ENCODE data around the gene CDK4.

The CDK4 gene

DNA sequence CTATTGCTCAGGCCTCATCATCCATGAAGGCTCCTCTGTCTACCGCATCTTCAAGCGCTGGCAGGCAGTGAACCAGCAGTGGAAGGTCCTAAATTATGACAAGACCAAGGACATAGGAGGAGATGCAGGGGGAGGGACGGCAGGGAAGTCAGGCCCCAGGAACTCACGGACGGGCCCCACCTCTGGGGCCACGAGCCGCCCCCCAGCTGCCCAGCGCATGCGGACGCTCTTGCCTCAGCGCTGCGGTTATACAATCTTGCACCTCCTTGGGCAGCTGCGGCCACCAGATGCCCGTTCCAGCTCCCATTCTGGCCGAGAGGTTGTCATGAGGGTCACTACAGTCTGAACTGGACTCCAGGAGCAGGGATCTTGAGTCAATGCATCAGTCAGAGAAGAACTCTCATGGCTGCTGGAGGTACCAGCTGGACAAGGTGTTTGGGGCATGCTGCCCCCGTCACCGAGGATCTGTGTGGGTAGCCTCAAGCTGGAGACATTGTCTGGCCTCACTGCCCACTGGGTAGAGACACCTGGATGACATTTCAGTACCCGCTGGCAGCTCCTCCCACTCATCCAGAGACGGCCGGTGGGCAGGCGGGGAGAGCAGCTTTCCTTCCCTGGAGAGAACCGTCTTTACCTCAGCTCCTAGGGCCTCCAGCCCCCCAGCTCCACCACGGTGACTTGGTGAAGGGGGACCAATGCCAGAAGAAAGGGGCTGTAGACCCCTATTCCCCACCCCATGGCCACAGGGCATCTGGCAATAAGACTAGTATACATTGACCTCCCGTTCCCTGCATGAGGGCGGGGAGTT, 6.6 kb upstream of the CDK4 start:
- no peaks in the 10 kb centered on the region for H3K79me2 ChIP-seq (ENCODE audit: insufficient read depth, low read length)
- H3K4me1 ChIP-seq (ENCODE audit: insufficient read depth, low read length, severe bottlenecking) = peaks cover 22% of the 10 kb centered on the region
- no peaks in the 10 kb centered on the region for H4K20me1 ChIP-seq (ENCODE audit: insufficient read depth, low read length)
- H3K9ac ChIP-seq (ENCODE audit: low read length) = no peak overlapping the region
- peaks cover 3% of the 10 kb centered on the region; the same call in 1 of the 2 replicates for H3K27me3 ChIP-seq (ENCODE audit: insufficient read depth, low read length)
- no peak overlapping the region for H3K4me2 ChIP-seq (ENCODE audit: low read length)
- no peak overlapping the region for H3K4me3 ChIP-seq (ENCODE audit: low read depth, low read length, poor library complexity, severe bottlenecking)
- no peaks in the 10 kb centered on the region for H3K9me2 ChIP-seq (ENCODE audit: low read depth, low read length)
- H3K27ac ChIP-seq (ENCODE audit: low read depth, low read length, poor library complexity, severe bottlenecking) = no peak overlapping the region
- TF ChIP-seq, protein P1, sequence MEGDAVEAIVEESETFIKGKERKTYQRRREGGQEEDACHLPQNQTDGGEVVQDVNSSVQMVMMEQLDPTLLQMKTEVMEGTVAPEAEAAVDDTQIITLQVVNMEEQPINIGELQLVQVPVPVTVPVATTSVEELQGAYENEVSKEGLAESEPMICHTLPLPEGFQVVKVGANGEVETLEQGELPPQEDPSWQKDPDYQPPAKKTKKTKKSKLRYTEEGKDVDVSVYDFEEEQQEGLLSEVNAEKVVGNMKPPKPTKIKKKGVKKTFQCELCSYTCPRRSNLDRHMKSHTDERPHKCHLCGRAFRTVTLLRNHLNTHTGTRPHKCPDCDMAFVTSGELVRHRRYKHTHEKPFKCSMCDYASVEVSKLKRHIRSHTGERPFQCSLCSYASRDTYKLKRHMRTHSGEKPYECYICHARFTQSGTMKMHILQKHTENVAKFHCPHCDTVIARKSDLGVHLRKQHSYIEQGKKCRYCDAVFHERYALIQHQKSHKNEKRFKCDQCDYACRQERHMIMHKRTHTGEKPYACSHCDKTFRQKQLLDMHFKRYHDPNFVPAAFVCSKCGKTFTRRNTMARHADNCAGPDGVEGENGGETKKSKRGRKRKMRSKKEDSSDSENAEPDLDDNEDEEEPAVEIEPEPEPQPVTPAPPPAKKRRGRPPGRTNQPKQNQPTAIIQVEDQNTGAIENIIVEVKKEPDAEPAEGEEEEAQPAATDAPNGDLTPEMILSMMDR (IDR thresholded peaks at IDR 0.05; ENCODE audit: low read length) = no peak
- no peak for TF ChIP-seq EZH2 (IDR thresholded peaks at IDR 0.05; ENCODE audit: borderline replicate concordance, low read length)
- no peaks in the 10 kb centered on the region for H3K9me3 ChIP-seq (ENCODE audit: low read length)
- peaks cover 30% of the 10 kb centered on the region; the same call in 1 of the 2 replicates for H3K36me3 ChIP-seq (ENCODE audit: insufficient read depth, low read length)
- H2AFZ ChIP-seq (ENCODE audit: low read length) = no peak overlapping the region
- H3F3A ChIP-seq (ENCODE audit: insufficient read depth, low read length) = no peaks in the 10 kb centered on the region

- no peak overlapping the region for H2AFZ ChIP-seq (ENCODE audit: low read length)
- no peaks in the 10 kb centered on the region for H3K79me2 ChIP-seq (ENCODE audit: insufficient read depth, low read length)
- H3K4me3 ChIP-seq (ENCODE audit: low read depth, low read length, poor library complexity, severe bottlenecking) = no peak overlapping the region
- no peaks in the 10 kb centered on the region for H3K9me3 ChIP-seq (ENCODE audit: low read length)
- H4K20me1 ChIP-seq (ENCODE audit: insufficient read depth, low read length) = no peaks in the 10 kb centered on the region
- no peak overlapping the region for H3K9ac ChIP-seq (ENCODE audit: low read length)
- no peak overlapping the region for H3K27ac ChIP-seq (ENCODE audit: low read depth, low read length, poor library complexity, severe bottlenecking)
- H3K36me3 ChIP-seq (ENCODE audit: insufficient read depth, low read length) = peaks cover 30% of the 10 kb centered on the region; the same call in 1 of the 2 replicates
- H3K9me2 ChIP-seq (ENCODE audit: low read depth, low read length) = no peaks in the 10 kb centered on the region
- no peaks in the 10 kb centered on the region for H3F3A ChIP-seq (ENCODE audit: insufficient read depth, low read length)
- H3K4me2 ChIP-seq (ENCODE audit: low read length) = no peak overlapping the region
- peaks cover 32% of the 10 kb centered on the region for H3K4me1 ChIP-seq (ENCODE audit: insufficient read depth, low read length, severe bottlenecking)
- H3K27me3 ChIP-seq (ENCODE audit: insufficient read depth, low read length) = no peaks in the 10 kb centered on the region
- no peak for TF ChIP-seq EZH2 (IDR thresholded peaks at IDR 0.05; ENCODE audit: borderline replicate concordance, low read length)
- TF ChIP-seq, protein P1 (IDR thresholded peaks at IDR 0.05; ENCODE audit: low read length) = no peak
These were observed 5.7 kb upstream of the CDK4 start for GRCh38 chr12:57757771-57758170.

- Histone ChIP-seq H3K79me2 (ENCODE audit: insufficient read depth, low read length) (peaks cover 4% of the 10 kb centered on the region), H3K9ac (ENCODE audit: low read length) (peak overlapping the region; percentile 77), H3K4me3 (ENCODE audit: low read depth, low read length, poor library complexity, severe bottlenecking) (peak overlapping the region; percentile 73), H4K20me1 (ENCODE audit: insufficient read depth, low read length) (no peaks in the 10 kb centered on the region), H3K4me2 (ENCODE audit: low read length) (peak overlapping the region; percentile 91), H3K9me3 (ENCODE audit: low read length) (no peaks in the 10 kb centered on the region), H3K9me2 (ENCODE audit: low read depth, low read length) (no peaks in the 10 kb centered on the region), H3K27ac (ENCODE audit: low read depth, low read length, poor library complexity, severe bottlenecking) (peak overlapping the region; percentile 65), H3F3A (ENCODE audit: insufficient read depth, low read length) (no peaks in the 10 kb centered on the region), H3K27me3 (ENCODE audit: insufficient read depth, low read length) (no peaks in the 10 kb centered on the region), H2AFZ (ENCODE audit: low read length) (no peak overlapping the region), H3K4me1 (ENCODE audit: insufficient read depth, low read length, severe bottlenecking) (peaks cover 35% of the 10 kb centered on the region), H3K36me3 (ENCODE audit: insufficient read depth, low read length) (peaks cover 30% of the 10 kb centered on the region; the same call in 1 of the 2 replicates)
- no peak for TF ChIP-seq EZH2 (IDR thresholded peaks at IDR 0.05; ENCODE audit: borderline replicate concordance, low read length)
- TF ChIP-seq, protein P1 (IDR thresholded peaks at IDR 0.05; ENCODE audit: low read length) = peak; percentile 86
These were observed 4.6 kb upstream of the CDK4 start for GRCh38 chr12:57756406-57757341.
